Thoracic aorta (tissue), 2 donors: ENCODE results near the gene WWC2. TPM values are rescaled to one million over a fixed set of nuclear protein-coding genes. Genes with fewer than 3 reads are reported as not detected.
A peak's percentile ranks its signal among the peaks of the same experiment; 100 is the strongest.
"Not testable (repeated sequence)": the region's sequence is repeated elsewhere in the genome, so short reads cannot be mapped to it uniquely, and the experiment has no call there.

Experiments
- ATAC-seq: fragments of 150-250 bp; one replicate; pipeline ENCODE4 v1.8.0; 2017; ENCODE audit warnings: low read depth; ENCODE audit not compliant: insufficient number of reproducible peaks, low FRiP score
- DNase-seq: peaks from one replicate; pipeline ENCODE4 v3.0.0-alpha.2; 2020; ENCODE audit warnings: low spot score
- H3K27ac ChIP-seq, 2 donors: fragments of 200-600 bp; sonication (generic); 1 replicate in 1 of 2; 2 replicates in 1 of 2; pipeline ENCODE4 v1.5.1; 2016; ENCODE audit warnings: mild to moderate bottlenecking in 2 of 2, moderate library complexity in 2 of 2
- H3K27me3 ChIP-seq: fragments of 200-600 bp; sonication (generic); replicated peaks from 2 replicates; pipeline ENCODE4 v1.6.0; 2016; ENCODE audit warnings: mild to moderate bottlenecking; ENCODE audit not compliant: insufficient read depth
- H3K36me3 ChIP-seq: fragments of 200-600 bp; sonication (generic); one replicate; pipeline ENCODE4 v1.5.1; 2016
- H3K4me1 ChIP-seq, 2 donors: fragments of 200-600 bp; sonication (generic); 1 replicate in 1 of 2; 2 replicates in 1 of 2; pipeline versions ENCODE4 v1.5.1 to v1.6.0; 2016; ENCODE audit warnings: low read depth in 2 of 2, mild to moderate bottlenecking in 1 of 2; ENCODE audit not compliant: control insufficient read depth in 1 of 2
- H3K4me3 ChIP-seq: fragments of 200-600 bp; sonication (generic); 2 replicates; pipeline ENCODE4 v1.5.1; 2016; ENCODE audit warnings: mild to moderate bottlenecking
- H3K9me3 ChIP-seq: fragments of 200-600 bp; sonication (generic); 2 replicates; pipeline ENCODE4 v1.5.1; 2016
- total RNA-seq, 2 donors: library from RNA; depleted of rRNA; stranded (reverse); fragments of >200 nt; gene quantifications; one replicate each; pipeline versions ENCODE4 v1.1.0 to v1.2.3, GENCODE V29; 2016
- TF ChIP-seq, protein P1 (sequence below): fragments of 200-600 bp; sonication (generic); IDR thresholded peaks from one replicate; pipeline ENCODE4 v1.5.1; 2019; ENCODE audit warnings: antibody characterized with exemption

Gene WWC2
- total RNA-seq, 2 donors from 2014 or later, result 21.1 to 44.8 TPM

DNA sequence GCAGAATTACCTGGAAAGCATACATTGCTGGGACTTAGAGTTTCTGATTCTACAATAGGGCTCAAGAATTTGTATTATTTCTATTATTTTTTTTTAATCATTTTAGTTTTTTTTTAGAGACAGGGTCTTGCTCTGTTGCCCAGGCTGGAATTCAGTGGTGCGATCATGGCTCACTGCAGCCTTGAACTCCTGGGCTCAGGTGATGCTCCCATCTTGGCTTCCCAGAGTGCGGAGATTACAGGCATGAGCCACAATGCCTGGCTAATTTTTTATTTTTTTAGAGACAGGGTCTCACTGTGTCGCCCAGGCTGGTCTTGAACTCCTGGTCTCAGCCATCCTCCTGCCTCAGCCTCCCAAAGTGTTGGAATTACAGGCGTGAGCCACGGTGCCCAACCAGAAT, 92.6 kb downstream of the WWC2 start:
- H3K27ac ChIP-seq, result no peak overlapping the region
- TF ChIP-seq, protein P1, sequence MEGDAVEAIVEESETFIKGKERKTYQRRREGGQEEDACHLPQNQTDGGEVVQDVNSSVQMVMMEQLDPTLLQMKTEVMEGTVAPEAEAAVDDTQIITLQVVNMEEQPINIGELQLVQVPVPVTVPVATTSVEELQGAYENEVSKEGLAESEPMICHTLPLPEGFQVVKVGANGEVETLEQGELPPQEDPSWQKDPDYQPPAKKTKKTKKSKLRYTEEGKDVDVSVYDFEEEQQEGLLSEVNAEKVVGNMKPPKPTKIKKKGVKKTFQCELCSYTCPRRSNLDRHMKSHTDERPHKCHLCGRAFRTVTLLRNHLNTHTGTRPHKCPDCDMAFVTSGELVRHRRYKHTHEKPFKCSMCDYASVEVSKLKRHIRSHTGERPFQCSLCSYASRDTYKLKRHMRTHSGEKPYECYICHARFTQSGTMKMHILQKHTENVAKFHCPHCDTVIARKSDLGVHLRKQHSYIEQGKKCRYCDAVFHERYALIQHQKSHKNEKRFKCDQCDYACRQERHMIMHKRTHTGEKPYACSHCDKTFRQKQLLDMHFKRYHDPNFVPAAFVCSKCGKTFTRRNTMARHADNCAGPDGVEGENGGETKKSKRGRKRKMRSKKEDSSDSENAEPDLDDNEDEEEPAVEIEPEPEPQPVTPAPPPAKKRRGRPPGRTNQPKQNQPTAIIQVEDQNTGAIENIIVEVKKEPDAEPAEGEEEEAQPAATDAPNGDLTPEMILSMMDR, result no peak
- H3K4me3 ChIP-seq, result no peak overlapping the region
- H3K9me3 ChIP-seq, result no peaks in the 10 kb centered on the region
- ATAC-seq, result no peak
- DNase-seq, result no peak
- peaks cover 0 to 9% of the 10 kb centered on the region in 2 donors for H3K4me1 ChIP-seq
- no peaks in the 10 kb centered on the region for H3K36me3 ChIP-seq
- H3K27me3 ChIP-seq, result no peaks in the 10 kb centered on the region

DNA sequence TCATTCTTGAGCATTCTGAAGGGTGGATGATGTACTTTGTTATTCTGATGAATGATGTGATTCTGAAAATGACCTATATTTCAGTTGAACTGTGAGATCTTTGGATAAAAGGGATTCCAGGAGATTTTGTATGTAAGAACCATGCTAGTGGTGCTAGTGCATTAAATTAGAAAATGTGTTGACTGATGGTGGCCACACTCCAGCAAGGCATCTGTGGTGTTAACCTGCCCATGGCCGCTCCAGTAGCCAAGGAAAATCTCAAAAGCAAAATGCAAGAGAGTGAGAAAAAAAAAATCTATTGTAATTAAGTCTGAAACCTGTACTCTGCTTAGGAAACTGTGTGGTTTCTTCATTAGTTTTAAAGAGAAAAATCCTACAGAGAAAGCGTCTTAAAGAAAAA, 93.5 kb downstream of the WWC2 start:
- DNase-seq, result no peak
- Histone ChIP-seq H3K27me3 (no peaks in the 10 kb centered on the region), H3K4me1 (peaks cover 0 to 9% of the 10 kb centered on the region in 2 donors), H3K9me3 (no peaks in the 10 kb centered on the region), H3K36me3 (no peaks in the 10 kb centered on the region), H3K27ac (no peak overlapping the region), H3K4me3 (no peak overlapping the region)
- TF ChIP-seq, protein P1, result no peak
- no peak for ATAC-seq

DNA sequence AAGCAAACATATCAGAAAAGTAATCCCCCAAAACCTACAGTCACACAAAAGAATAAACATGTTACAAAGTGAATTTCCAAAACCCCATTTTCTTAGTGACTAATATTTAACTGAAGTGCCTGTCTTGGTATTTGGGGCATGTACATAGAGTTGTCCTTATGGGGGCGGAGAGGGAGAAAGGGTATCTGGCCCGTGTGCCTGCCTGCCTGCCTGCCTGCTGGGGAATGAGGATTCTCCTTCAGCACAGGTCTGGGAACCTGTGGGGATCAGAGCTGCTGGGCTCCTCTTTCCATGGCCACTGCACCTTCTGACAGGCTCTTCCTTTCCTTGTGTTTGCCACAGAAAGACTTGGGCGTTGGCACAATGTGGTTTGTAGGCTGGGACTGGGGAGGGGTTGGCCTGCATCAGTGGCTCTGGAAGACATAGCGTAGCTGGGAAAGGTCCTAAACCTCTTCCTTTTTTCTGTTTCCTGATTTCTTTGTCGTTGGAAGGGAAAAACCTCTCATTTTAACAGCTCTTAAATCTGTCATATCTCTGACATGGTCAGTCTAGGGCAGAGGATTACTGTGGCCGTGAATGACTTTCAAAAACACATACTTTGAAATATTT, 94.8 kb downstream of the WWC2 start:
- H3K9me3 ChIP-seq, H3K27ac ChIP-seq, H3K27me3 ChIP-seq, ATAC-seq, H3K36me3 ChIP-seq, H3K4me3 ChIP-seq, H3K4me1 ChIP-seq, DNase-seq: not testable (repeated sequence)

DNA sequence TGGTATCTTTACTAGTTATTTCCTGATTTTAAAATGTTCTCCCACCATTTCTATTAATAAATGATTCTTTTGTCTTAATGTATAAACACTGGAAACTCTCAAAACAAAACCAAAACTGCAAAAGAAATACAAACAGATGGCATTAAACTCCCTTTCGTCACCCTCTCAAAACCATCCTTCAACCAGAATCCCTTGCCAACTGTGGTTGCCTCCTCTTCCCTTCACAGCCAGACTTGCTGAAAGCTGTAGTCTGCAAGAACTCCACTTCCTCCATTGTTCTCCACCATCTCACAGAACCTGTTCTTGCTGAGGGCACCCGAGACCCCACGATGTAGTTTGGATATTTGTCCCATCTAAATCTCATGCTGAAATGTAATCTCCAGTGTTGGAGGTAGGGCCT, 96.5 kb downstream of the WWC2 start:
- H3K9me3 ChIP-seq, result no peaks in the 10 kb centered on the region
- H3K27ac ChIP-seq, result no peak overlapping the region
- no peaks in the 10 kb centered on the region for H3K36me3 ChIP-seq
- H3K4me3 ChIP-seq, result no peak overlapping the region
- peaks cover 0 to 2% of the 10 kb centered on the region in 2 donors for H3K4me1 ChIP-seq
- no peaks in the 10 kb centered on the region for H3K27me3 ChIP-seq
- ATAC-seq (no peak), DNase-seq (no peak)
- TF ChIP-seq, protein P1, result no peak

DNA sequence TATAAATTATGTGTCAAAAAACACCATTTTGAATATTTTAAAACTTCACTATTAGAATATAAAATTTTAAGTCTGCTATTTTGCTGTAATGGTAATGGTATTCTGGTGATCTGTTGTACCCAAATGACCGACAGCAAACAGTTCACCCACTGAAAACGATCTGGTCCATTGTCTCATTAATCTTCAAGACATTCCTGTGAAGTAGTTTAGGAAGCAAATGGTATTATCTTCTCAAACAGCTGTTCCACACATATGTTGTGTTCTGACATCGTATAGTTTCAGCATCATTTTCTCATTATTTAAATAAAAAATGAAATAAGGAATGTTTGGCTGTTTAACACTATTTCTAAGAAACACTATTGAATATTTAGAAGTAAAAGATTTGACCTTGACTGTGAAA, 98.1 kb downstream of the WWC2 start:
- Histone ChIP-seq H3K4me3 (no peak overlapping the region), H3K27me3 (no peaks in the 10 kb centered on the region), H3K27ac (no peak overlapping the region), H3K4me1 (peaks cover 0 to 5% of the 10 kb centered on the region in 2 donors), H3K9me3 (no peaks in the 10 kb centered on the region), H3K36me3 (no peaks in the 10 kb centered on the region)
- ATAC-seq (no peak), DNase-seq (no peak)
- TF ChIP-seq, protein P1, result no peak

DNA sequence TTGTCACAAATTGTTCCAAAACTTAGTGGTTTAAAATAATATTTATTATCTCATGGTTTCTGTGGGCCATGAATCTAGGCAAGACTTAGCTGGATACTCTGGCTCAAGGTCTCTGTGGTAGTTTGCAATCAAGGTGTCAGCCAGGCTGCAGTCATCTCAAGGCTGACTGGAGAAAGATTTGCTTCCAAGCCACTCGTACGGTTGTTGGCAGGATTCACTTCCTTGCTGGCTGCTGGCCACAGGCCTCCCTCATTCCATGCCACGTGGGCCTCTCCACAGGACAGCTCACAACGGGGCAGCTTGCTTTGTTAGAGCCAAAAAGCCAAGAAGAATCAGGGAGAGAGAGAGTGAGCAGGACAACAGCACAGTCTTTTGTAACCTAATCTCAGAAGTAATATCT, 101.4 kb downstream of the WWC2 start:
- H3K36me3 ChIP-seq, result no peaks in the 10 kb centered on the region
- TF ChIP-seq, protein P1, result no peak
- H3K9me3 ChIP-seq, result no peaks in the 10 kb centered on the region
- H3K27ac ChIP-seq, result no peak overlapping the region
- ATAC-seq, result peak; percentile 73
- no peak overlapping the region for H3K4me3 ChIP-seq
- H3K4me1 ChIP-seq, result peaks cover 0 to 5% of the 10 kb centered on the region in 2 donors
- no peaks in the 10 kb centered on the region for H3K27me3 ChIP-seq
- DNase-seq, result no peak
